Measurements from ENCODE around the gene SCAF8. TPM values are rescaled to one million over a fixed set of nuclear protein-coding genes. Genes with fewer than 3 reads are reported as not detected.
"Not testable (repeated sequence)": the region's sequence is repeated elsewhere in the genome, so short reads cannot be mapped to it uniquely, and the experiment has no call there.

SCAF8 gene, protein sequence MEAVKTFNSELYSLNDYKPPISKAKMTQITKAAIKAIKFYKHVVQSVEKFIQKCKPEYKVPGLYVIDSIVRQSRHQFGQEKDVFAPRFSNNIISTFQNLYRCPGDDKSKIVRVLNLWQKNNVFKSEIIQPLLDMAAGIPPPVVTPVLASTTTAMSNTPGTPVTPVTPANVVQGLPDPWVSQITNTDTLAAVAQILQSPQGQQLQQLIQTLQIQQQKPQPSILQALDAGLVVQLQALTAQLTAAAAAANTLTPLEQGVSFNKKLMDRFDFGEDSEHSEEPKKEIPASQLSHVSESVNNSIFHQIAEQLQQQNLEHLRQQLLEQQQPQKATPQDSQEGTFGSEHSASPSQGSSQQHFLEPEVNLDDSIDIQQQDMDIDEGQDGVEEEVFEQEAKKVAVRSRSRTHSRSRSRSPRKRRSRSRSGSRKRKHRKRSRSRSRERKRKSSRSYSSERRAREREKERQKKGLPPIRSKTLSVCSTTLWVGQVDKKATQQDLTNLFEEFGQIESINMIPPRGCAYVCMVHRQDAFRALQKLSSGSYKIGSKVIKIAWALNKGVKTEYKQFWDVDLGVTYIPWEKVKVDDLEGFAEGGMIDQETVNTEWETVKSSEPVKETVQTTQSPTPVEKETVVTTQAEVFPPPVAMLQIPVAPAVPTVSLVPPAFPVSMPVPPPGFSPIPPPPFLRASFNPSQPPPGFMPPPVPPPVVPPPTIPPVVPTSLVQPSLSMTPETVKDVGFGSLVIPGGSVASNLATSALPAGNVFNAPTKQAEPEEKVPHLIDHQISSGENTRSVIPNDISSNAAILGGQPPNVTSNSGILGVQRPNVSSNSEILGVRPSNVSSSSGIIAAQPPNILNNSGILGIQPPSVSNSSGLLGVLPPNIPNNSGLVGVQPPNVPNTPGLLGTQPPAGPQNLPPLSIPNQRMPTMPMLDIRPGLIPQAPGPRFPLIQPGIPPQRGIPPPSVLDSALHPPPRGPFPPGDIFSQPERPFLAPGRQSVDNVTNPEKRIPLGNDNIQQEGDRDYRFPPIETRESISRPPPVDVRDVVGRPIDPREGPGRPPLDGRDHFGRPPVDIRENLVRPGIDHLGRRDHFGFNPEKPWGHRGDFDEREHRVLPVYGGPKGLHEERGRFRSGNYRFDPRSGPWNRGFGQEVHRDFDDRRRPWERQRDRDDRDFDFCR (N-terminal part only)
- 83.4 TPM for total RNA-seq

DNA sequence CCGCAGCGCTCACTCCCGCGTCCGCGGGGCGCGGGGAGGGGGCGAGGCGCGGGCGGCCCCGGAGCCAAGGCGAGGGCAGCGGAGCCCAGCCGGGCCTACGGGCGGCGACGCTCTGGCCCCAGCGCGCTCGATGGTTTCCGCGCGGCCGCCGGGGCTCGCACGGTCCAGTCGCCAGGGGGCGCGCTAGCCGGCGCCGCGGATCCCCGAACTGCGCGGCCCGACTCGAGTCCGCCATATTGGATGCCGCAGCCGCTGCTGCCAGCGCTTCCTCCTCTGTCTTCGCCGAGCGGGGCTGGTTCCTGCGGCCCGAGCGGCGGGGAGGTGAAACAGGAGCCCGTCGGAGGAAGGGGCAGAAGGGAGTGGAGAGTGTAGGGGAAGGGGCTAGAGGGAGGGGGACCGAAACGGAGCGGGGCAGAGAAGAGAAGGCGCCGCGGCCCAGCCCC lies at the start of gene SCAF8:
Gene SCAF8 (plus strand): TSS at position 234 of the 443 bp plus-strand sequence. CDS start 485 bp downstream, outside the sequence.
- peaks cover 41% of the 10 kb centered on the region for H3K4me1 ChIP-seq (ENCODE audit: insufficient read depth, low read length)
- H3K9me3 ChIP-seq (ENCODE audit: low read depth, low read length) = no peaks in the 10 kb centered on the region
- H3K4me3 ChIP-seq (ENCODE audit: low read length) = peak within 1 kb of the TSS; percentile 84
- no peaks in the 10 kb centered on the region for H3K27me3 ChIP-seq (ENCODE audit: insufficient read depth, low read length)

DNA sequence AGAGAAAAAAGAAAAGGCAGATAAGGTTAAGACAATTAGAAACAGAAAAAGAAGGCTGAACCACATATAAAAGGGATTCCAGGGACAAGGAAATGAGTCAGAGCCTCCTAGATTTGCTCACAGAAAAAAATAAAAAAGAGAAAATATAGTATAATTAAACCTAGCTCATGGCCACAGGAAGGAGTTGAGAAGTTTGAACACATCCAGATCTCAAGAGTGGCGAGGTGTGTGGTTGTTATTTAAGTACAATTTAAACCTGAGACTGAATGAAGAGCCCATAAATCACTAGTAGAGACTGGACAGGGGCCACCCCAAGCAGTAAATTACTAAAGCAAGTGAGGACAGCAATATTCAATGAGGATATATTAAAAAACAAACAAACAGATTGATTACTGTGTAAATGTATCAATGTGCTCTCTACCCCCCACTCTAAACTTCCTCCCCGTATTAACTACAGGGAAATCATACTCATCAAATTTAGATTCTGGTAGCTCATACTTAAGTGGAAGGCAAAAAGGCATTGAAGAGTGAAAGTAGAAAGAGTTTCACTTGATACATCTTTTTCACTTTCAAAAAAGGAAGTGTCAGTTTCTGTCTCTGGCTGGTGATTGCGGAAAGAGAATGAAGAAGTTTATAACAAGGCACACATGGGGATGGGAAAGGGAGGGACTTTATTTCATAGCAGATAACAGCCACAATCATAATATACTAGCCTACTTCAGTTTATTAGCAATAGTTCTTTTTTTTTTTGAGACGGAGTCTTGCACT lies 49.3 kb upstream of the SCAF8 start:
- Histone ChIP-seq H3K27me3 (ENCODE audit: insufficient read depth, low read length) (no peaks in the 10 kb centered on the region), H3K9me3 (ENCODE audit: low read depth, low read length) (no peaks in the 10 kb centered on the region), H3K4me1 (ENCODE audit: insufficient read depth, low read length) (peaks cover 11% of the 10 kb centered on the region), H3K4me3 (ENCODE audit: low read length) (no peak overlapping the region)

DNA sequence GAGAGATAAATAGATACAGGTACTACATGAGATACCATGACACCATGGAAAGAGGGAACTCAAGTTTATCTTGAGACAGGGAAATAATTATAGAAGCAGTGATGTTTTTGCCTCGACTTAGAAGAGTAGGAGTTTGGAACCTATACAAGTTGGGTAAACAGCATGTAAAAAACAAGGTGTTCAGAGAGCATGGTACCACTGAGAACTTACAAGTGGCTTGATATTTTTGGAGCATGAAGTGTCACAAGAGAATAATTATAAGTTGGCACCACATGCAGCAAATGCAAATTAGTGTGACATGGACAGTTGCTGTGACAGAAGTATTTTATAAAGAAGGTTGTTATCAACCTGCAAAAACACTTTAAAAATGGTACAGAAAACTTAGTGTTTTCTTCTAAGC lies 47.1 kb upstream of the SCAF8 start:
- Histone ChIP-seq H3K9me3 (ENCODE audit: low read depth, low read length) (no peaks in the 10 kb centered on the region), H3K27me3 (ENCODE audit: insufficient read depth, low read length) (no peaks in the 10 kb centered on the region), H3K4me1 (ENCODE audit: insufficient read depth, low read length) (peaks cover 11% of the 10 kb centered on the region), H3K4me3 (ENCODE audit: low read length) (no peak overlapping the region)

DNA sequence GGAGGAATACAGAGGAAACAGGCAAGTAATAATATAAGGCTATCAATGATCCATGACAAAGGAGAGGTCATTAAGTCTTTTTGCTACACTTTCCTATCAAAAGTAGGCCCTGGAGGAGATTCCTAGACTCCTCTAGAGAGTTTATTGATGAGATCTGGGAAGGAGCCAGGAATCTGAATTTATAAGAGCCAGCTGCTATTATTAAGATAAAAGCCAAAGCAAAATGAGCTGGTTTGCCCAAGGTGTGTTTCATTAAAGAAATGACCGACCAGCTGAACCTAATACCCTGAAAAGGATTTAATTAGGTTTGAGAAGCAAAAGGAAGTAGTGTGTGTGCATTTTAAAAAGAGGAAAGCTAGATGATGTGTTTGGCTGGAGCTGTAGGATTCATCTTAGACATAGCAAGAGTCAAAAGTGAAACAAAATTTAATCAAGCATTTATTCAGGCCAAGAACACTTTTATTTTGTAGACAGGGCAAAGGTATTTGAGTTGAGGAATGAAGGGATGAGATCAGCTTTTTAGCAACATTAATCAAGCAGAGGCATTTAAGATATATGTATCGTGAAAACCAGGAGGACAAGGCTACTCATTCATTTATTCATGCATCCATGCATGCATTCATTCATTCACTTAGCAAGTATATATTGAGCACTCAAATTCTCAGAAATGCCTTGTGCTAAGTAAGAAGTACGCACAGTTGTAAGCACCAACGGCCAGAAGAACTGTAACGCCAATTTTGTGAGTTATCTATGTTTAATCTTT lies 43.5 kb upstream of the SCAF8 start:
- H3K4me3 ChIP-seq (ENCODE audit: low read length) = no peak overlapping the region
- no peaks in the 10 kb centered on the region for H3K4me1 ChIP-seq (ENCODE audit: insufficient read depth, low read length)

DNA sequence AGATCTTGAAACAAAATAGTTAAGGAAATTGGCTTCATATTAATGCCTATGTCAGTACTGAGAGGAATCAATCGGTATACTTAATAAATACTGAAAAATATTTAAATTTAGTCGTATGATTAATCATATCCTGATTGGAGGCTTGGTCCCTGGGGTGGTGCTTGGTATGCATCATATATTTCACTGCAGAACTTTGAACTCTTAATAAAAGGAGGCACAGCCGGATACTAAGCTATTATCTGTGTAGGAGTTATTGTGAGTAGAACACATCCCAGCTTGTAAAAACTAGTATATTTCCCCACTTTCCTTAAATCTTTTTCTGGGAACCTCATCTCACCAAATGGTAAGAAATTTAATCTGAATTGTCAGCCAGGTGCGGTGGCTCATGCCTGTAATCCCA lies 42.4 kb upstream of the SCAF8 start:
- Histone ChIP-seq H3K27me3 (ENCODE audit: insufficient read depth, low read length) (no peaks in the 10 kb centered on the region), H3K9me3 (ENCODE audit: low read depth, low read length) (no peaks in the 10 kb centered on the region), H3K4me1 (ENCODE audit: insufficient read depth, low read length) (no peaks in the 10 kb centered on the region), H3K4me3 (ENCODE audit: low read length) (no peak overlapping the region)

More for the DNA sequence above, 43.5 kb upstream of the SCAF8 start:
- no peaks in the 10 kb centered on the region for H3K9me3 ChIP-seq (ENCODE audit: low read depth, low read length)
- H3K27me3 ChIP-seq (ENCODE audit: insufficient read depth, low read length) = no peaks in the 10 kb centered on the region

DNA sequence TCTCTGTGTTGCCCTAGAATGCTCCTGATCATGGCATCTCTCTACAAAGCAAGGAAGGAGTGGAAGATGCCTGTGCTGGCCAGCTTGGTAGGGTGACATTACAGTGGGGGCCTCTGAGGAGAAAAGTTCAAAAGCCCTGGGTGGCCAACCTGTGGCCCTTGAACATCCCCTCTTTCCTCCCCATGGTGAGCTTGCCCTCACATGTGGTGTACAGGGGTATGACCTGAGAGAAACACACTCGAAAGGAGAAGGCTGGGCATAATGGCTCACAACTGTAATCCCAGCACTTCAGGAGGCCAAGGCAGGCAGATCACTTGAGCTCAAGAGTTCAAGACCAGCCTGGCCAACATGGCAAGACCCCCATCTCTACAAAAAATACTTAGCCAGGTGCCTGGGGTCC lies 36.6 kb upstream of the SCAF8 start:
- H3K4me3 ChIP-seq (ENCODE audit: low read length) = no peak overlapping the region
- H3K4me1 ChIP-seq (ENCODE audit: insufficient read depth, low read length) = no peaks in the 10 kb centered on the region
- no peaks in the 10 kb centered on the region for H3K9me3 ChIP-seq (ENCODE audit: low read depth, low read length)
- no peaks in the 10 kb centered on the region for H3K27me3 ChIP-seq (ENCODE audit: insufficient read depth, low read length)

DNA sequence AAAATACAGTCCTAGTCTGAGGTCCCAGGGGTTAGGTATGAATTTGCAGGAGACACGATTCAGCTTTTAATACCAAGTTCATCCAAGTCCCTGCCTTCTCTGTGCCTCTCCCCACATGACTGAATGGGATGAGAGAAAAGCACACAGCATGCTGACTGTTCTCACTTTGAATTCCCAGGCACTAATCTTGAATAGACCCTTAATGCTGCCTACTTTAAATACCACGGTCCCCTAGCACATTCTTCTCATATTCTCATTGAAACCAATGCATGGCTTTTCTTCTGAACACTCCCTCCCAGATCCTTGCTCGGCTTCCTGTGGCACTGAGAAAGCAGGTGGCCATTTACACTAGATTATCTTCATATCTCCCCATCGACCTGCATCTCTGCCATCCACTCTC lies 30.1 kb upstream of the SCAF8 start:
- Histone ChIP-seq H3K4me1 (ENCODE audit: insufficient read depth, low read length) (no peaks in the 10 kb centered on the region), H3K27me3 (ENCODE audit: insufficient read depth, low read length) (no peaks in the 10 kb centered on the region), H3K4me3 (ENCODE audit: low read length) (no peak overlapping the region), H3K9me3 (ENCODE audit: low read depth, low read length) (no peaks in the 10 kb centered on the region)

DNA sequence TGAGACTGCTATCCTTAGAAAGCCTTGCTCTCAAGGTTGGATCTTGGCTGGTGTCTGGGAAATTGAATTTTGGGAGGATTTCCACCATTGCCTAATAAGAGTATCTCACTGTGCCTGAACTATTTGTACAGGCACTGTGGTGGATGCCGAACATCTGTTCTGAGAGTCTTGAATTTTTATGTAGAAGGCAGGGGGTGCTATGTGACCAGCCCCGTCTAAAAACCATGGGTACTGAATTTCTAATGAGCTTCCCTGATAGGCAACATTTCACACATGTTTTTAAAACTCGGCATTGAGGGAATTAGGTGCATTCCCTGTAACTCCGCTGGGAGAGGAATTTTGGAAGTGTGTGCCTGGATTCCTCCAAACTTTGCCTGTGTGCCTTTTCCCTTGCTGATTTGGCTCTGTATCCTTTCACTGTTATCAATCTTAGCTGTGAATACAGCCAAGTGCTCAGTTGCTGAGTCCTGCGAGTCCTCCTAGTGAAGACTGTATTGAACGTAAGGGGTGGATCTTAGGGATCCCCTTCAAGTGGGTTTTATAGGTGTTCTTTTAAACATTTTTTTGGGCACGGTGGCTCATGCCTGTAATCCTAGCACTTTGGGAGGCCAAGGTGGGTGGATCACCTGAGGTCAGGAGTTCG lies 27.6 kb upstream of the SCAF8 start:
- Histone ChIP-seq H3K27me3 (ENCODE audit: insufficient read depth, low read length) (no peaks in the 10 kb centered on the region), H3K4me1 (ENCODE audit: insufficient read depth, low read length) (no peaks in the 10 kb centered on the region), H3K4me3 (ENCODE audit: low read length) (no peak overlapping the region), H3K9me3 (ENCODE audit: low read depth, low read length) (no peaks in the 10 kb centered on the region)

DNA sequence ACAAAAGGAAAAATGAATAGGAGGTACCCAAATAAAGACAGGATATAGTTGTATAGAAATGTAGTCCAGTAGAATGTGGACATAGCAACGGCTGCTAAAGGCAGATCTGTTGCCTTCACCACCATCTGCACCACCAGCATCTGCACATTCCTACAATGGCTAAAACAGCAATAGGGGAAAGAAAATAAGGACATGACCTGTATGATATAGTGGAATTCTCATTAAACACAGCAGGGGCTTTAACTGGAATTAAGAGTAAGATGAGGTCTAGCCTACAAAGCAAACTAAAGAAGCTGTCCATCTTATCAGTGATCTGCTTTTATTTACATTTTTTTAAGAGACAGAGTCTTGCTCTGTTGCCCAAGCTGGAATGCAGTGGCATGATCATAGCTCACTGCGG lies 26.8 kb upstream of the SCAF8 start:
- H3K27me3 ChIP-seq (ENCODE audit: insufficient read depth, low read length) = no peaks in the 10 kb centered on the region
- H3K9me3 ChIP-seq (ENCODE audit: low read depth, low read length) = no peaks in the 10 kb centered on the region
- no peaks in the 10 kb centered on the region for H3K4me1 ChIP-seq (ENCODE audit: insufficient read depth, low read length)
- H3K4me3 ChIP-seq (ENCODE audit: low read length) = no peak overlapping the region

DNA sequence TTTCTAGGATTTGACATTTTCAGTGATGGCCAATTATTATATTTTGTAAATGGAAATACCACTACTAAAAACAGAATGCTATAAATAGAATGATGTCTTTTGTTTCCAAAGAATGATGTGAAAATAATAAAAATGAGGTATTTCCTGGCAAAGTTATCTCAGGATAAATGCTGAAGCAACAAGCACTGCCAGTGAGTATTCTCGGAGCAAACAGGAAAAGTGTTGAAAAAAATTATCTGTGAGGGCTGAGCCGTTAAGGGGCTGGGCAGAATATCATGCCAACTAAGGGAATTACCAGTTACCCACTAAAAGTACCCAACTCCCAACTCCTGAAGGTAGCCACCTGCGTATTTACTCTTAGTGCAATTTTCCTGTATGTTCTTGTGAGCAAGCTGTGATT lies 23.6 kb upstream of the SCAF8 start:
- Histone ChIP-seq H3K4me3 (ENCODE audit: low read length) (no peak overlapping the region), H3K9me3 (ENCODE audit: low read depth, low read length) (no peaks in the 10 kb centered on the region), H3K4me1 (ENCODE audit: insufficient read depth, low read length) (peaks cover 9% of the 10 kb centered on the region), H3K27me3 (ENCODE audit: insufficient read depth, low read length) (no peaks in the 10 kb centered on the region)

DNA sequence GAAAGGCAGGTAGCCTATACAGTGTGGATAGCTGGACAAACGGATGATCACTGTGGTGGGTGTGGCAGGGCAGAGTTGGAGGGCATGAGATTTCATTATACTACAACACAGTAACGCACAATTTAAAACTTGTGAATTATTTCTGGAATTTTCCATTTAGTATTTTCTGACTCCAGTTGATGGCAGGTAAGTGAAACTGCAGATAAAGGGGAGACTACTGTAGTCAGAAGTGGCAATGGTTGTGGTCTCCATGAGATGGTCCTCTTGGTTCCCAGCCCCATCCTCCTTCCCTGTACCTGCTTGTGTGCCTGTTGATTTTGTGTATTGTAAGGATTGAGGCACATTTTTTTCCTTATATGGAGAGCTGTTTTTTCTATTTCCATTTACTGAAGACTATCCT lies 22.5 kb upstream of the SCAF8 start:
- Histone ChIP-seq H3K9me3 (ENCODE audit: low read depth, low read length) (no peaks in the 10 kb centered on the region), H3K4me1 (ENCODE audit: insufficient read depth, low read length) (peaks cover 15% of the 10 kb centered on the region), H3K4me3 (ENCODE audit: low read length) (no peak overlapping the region), H3K27me3 (ENCODE audit: insufficient read depth, low read length) (no peaks in the 10 kb centered on the region)

DNA sequence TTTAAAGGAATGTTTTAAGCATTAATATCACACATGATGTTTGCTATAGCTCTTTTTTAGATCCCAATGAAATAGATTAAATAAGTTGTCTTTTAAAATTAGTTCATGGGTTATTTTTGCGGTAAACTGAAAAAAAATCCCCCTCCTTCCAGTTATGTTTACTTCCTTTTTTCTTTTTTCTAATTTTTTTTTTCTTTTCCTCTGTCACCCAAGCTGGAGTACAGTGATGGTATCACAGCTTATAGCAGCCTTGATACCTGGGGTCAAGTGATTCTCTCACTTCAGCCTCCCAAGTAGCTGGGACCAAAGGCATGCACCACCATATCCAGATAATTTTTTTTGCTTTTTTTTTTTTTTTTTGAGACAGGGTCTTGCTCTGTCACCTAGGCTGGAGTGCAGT lies 17.8 kb upstream of the SCAF8 start:
- no peak overlapping the region for H3K4me3 ChIP-seq (ENCODE audit: low read length)
- peaks cover 11% of the 10 kb centered on the region for H3K9me3 ChIP-seq (ENCODE audit: low read depth, low read length)
- H3K27me3 ChIP-seq (ENCODE audit: insufficient read depth, low read length) = no peaks in the 10 kb centered on the region
- peaks cover 20% of the 10 kb centered on the region for H3K4me1 ChIP-seq (ENCODE audit: insufficient read depth, low read length)

DNA sequence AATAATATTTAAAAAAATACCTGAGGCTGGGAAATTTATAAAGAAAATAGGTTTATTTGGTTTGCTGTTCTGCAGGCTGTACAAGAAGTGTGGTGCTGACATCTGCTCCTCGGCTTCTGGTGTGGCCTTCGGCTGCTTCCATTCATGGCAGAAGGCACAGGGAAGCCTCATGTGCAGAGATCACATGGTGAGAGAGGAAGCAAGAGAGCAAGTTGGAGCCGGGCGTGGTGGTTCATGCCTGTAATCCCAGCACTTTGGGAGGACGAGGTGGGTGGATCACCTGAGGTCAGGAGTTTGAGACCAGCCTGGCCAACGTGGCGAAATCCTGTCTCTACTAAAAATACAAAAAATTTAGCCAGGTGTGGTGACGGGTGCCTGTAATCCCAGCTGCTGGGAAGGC lies 16.9 kb upstream of the SCAF8 start:
- not testable (repeated sequence) for H3K4me3 ChIP-seq (ENCODE audit: low read length); H3K27me3 ChIP-seq (ENCODE audit: insufficient read depth, low read length)
- peaks cover 11% of the 10 kb centered on the region for H3K9me3 ChIP-seq (ENCODE audit: low read depth, low read length)
- H3K4me1 ChIP-seq (ENCODE audit: insufficient read depth, low read length) = peaks cover 20% of the 10 kb centered on the region

Measured in mononuclear cell (primary cell).